K562 (cell line): Measurements from ENCODE around the gene MBD2. TPM values are rescaled to one million over a fixed set of nuclear protein-coding genes. Genes with fewer than 3 reads are reported as not detected.

Source experiments
- ATAC-seq: fragments of 200-7000 bp; cut with Tn5 transposase; 3 replicates; pipeline ENCODE4 v1.9.1; 2020; ENCODE audit warnings: moderate library complexity
- BruUV-seq: library from RNA; stranded (reverse); fragments of 400-500 nt; replicated peaks from 2 replicates; lab custom pipeline; 2021; lab: Mats Ljungman, UMichigan
- CTCF ChIA-PET: fragments of 300-600 bp; formaldehyde crosslinking; extraction: SDS; loops from one replicate; lab custom pipeline; 2021; ENCODE audit warnings: low intra/inter-chr PET ratio; lab: Yijun Ruan, JAX
- POLR2A ChIA-PET: fragments of 300-600, 350-650 bp; sonication (Branson Sonifier 250); formaldehyde crosslinking; extraction: SDS; loops from one replicate; lab custom pipeline; 2021; ENCODE audit warnings: antibody characterized with exemption, inconsistent platforms; lab: Yijun Ruan, JAX
- DNase-seq, 4 experiments: peaks; one replicate each; pipeline versions ENCODE4 v3.0.0 to v3.0.0-alpha.2; 2011 to 2018; ENCODE audit warnings: low spot score in 3 of 4, mixed read lengths in 3 of 4; ENCODE audit errors: extremely low read depth in 1 of 4
- FAIRE-seq: peaks from 2 replicates; lab custom pipeline; 2011; peaks lifted over from hg19 to GRCh38; lab: Jason Lieb, UNC
- H2AFZ ChIP-seq: 2 replicates; pipeline ENCODE4 v1.6.0; 2011; ENCODE audit warnings: low read depth, low read length, control low read depth, inconsistent platforms
- H3K27ac ChIP-seq: fragments of 200-600 bp; 3 replicates; pipeline ENCODE4 v1.8.0; 2011; ENCODE audit warnings: low read depth, mild to moderate bottlenecking, control low read depth, inconsistent platforms, low read length, moderate library complexity, mixed read lengths; ENCODE audit errors: extremely low read depth
- H3K27me3 ChIP-seq, 2 experiments: fragments of 300-600 bp in 1 of 2; 2 replicates in 1 of 2; 3 replicates in 1 of 2; pipeline versions ENCODE4 v1.6.0 to v1.8.0; 2011; ENCODE audit warnings: inconsistent platforms in 2 of 2, low read length in 2 of 2, mild to moderate bottlenecking in 1 of 2, mixed read lengths in 1 of 2, moderate library complexity in 1 of 2; ENCODE audit not compliant: control insufficient read depth in 2 of 2, insufficient read depth in 2 of 2
- H3K36me3 ChIP-seq: fragments of 300-600 bp; 3 replicates; pipeline ENCODE4 v1.8.0; 2011; ENCODE audit warnings: mild to moderate bottlenecking, low read length, inconsistent platforms; ENCODE audit not compliant: control insufficient read depth, insufficient read depth
- H3K4me1 ChIP-seq, 2 experiments: fragments of 200-600 bp in 1 of 2; replicated peaks in 1 of 2; 2 replicates in 1 of 2; 3 replicates in 1 of 2; pipeline versions ENCODE4 v1.5.1 to v1.8.0; 2011; ENCODE audit warnings: inconsistent platforms in 2 of 2, low read length in 2 of 2, mild to moderate bottlenecking in 1 of 2, mixed read lengths in 1 of 2, moderate library complexity in 1 of 2; ENCODE audit not compliant: control insufficient read depth in 2 of 2, insufficient read depth in 2 of 2
- H3K4me2 ChIP-seq: 2 replicates; pipeline ENCODE4 v1.6.1; 2011; ENCODE audit warnings: low read length, control low read depth, inconsistent platforms, mixed read lengths; ENCODE audit not compliant: insufficient read depth
- H3K4me3 ChIP-seq: fragments of 200-600 bp; sonication (generic), shearing (Covaris generic); 2 replicates; pipeline ENCODE4 v1.5.1; 2016; ENCODE audit warnings: control low read depth, inconsistent platforms
- H3K79me2 ChIP-seq: fragments of 200-600 bp; 3 replicates; pipeline ENCODE4 v1.8.0; 2011; ENCODE audit warnings: low read length, inconsistent platforms; ENCODE audit not compliant: control insufficient read depth, insufficient read depth
- H3K9ac ChIP-seq, 2 experiments: 2 replicates each; pipeline versions ENCODE4 v1.6.0 to v1.6.1; 2011; ENCODE audit warnings: low read depth in 2 of 2, low read length in 2 of 2, control low read depth in 1 of 2, inconsistent platforms in 1 of 2, mild to moderate bottlenecking in 1 of 2, mixed read lengths in 1 of 2; ENCODE audit not compliant: insufficient read depth in 1 of 2
- H3K9me1 ChIP-seq: one replicate; pipeline ENCODE4 v1.6.0; 2011; ENCODE audit warnings: inconsistent platforms, mild to moderate bottlenecking, low read length, moderate library complexity; ENCODE audit not compliant: control insufficient read depth, insufficient read depth
- H3K9me3 ChIP-seq: replicated peaks from 2 replicates; pipeline ENCODE4 v1.5.1; 2011; ENCODE audit warnings: low read depth, low read length, inconsistent platforms; ENCODE audit not compliant: control insufficient read depth, insufficient read depth
- H4K20me1 ChIP-seq: replicated peaks from 2 replicates; pipeline ENCODE4 v1.6.1; 2011; ENCODE audit warnings: low read length, inconsistent platforms, mixed read lengths; ENCODE audit not compliant: control insufficient read depth, insufficient read depth
- BACH1 ChIP-seq: fragments of 200-800 bp; sonication (Bioruptor generic); IDR thresholded peaks from 2 replicates; pipeline ENCODE4 v1.6.1; 2016; ENCODE audit warnings: missing genetic modification characterization, missing compliant biosample characterization
- C11orf30 ChIP-seq: fragments of 450-650 bp; IDR thresholded peaks from 2 replicates; pipeline ENCODE4 v1.6.1; 2016; ENCODE audit warnings: low read depth, mild to moderate bottlenecking
- ETV1 ChIP-seq: fragments of 450-650 bp; conservative IDR thresholded peaks from 2 replicates; pipeline ENCODE4 v1.6.1; 2016; ENCODE audit warnings: missing genetic modification characterization, control low read depth, low read depth, missing compliant biosample characterization
- HDAC6 ChIP-seq: IDR thresholded peaks from 2 replicates; pipeline ENCODE4 v1.6.1; 2012; ENCODE audit warnings: low read depth, mild to moderate bottlenecking, control low read depth, inconsistent platforms, low read length, moderate library complexity
- KLF1 ChIP-seq: fragments of 450-650 bp; IDR thresholded peaks from 2 replicates; pipeline ENCODE4 v1.6.1; 2016; ENCODE audit warnings: missing genetic modification characterization, missing compliant biosample characterization
- MAFK ChIP-seq: IDR thresholded peaks from 2 replicates; pipeline ENCODE4 v1.6.1; 2011; ENCODE audit warnings: low read length, improper control_type of control experiment
- PHTF2 ChIP-seq: fragments of 250-450 bp; sonication (Bioruptor Pico); IDR thresholded peaks from 2 replicates; pipeline ENCODE4 v1.5.0; 2021; ENCODE audit warnings: mild to moderate bottlenecking
- SIN3A ChIP-seq, 2 experiments: fragments of 150-350 bp in 1 of 2; IDR thresholded peaks; 2 replicates each; pipeline ENCODE4 v1.6.1; 2011 to 2016; ENCODE audit warnings: borderline replicate concordance in 2 of 2, low read depth in 2 of 2, low read length in 2 of 2, mild to moderate bottlenecking in 2 of 2, moderate library complexity in 2 of 2; ENCODE audit not compliant: control insufficient read depth in 1 of 2
- SOX6 ChIP-seq: fragments of 450-650 bp; IDR thresholded peaks from 2 replicates; pipeline ENCODE4 v1.6.1; 2014; ENCODE audit warnings: mild to moderate bottlenecking
- SPI1 ChIP-seq: IDR thresholded peaks from 2 replicates; pipeline ENCODE4 v1.6.1; 2011; ENCODE audit warnings: low read depth, low read length, control low read depth, borderline replicate concordance
- SRSF3 ChIP-seq: fragments of 200-400 bp; formaldehyde crosslinking; IDR thresholded peaks from 2 replicates; pipeline ENCODE4 v1.6.1; 2016; ENCODE audit warnings: mild to moderate bottlenecking, low read length, moderate library complexity; ENCODE audit not compliant: insufficient read depth
- SRSF9 ChIP-seq: fragments of 200-400 bp; formaldehyde crosslinking; IDR thresholded peaks from 2 replicates; pipeline ENCODE4 v1.6.1; 2017; ENCODE audit warnings: low read depth, low read length, borderline replicate concordance
- ZNF445 ChIP-seq: fragments of 250-450 bp; sonication (Bioruptor Pico); IDR thresholded peaks from 2 replicates; pipeline ENCODE4 v1.4.0; 2020; ENCODE audit warnings: low read depth, mild to moderate bottlenecking, moderate library complexity
- ZNF695 ChIP-seq: fragments of 450-650 bp; formaldehyde crosslinking; IDR thresholded peaks from 2 replicates; pipeline ENCODE4 v1.4.0; 2020; ENCODE audit warnings: mild to moderate bottlenecking, moderate library complexity
- WGBS: fragments of 100-300 bp; shearing (Covaris generic); methylation state at CpG from one replicate; pipeline ENCODE4 v1.1.6; 2016; ENCODE audit warnings: low coverage, mixed read lengths; ENCODE audit not compliant: insufficient coverage; ENCODE audit errors: missing lambda C conversion rate; 5-methylcytosine and 5-hydroxymethylcytosine counted together
- in situ Hi-C: fragments of 300-500 bp; cut with MboI; formaldehyde crosslinking; loops from 4 replicates; pipeline ENCODE4 v1.15.0; 2018; ENCODE audit warnings: inconsistent platforms, mixed read lengths
- intact Hi-C: fragments of 100-400 bp; cut with micrococcal nuclease; formaldehyde crosslinking; loops from 2 replicates; pipeline ENCODE4 v1.14.2; 2022
- polyA plus RNA-seq, 8 experiments: library from polyadenylated mRNA; depleted of rRNA in 4 of 8; stranded (reverse) in 5 of 8; unstranded in 3 of 8; fragments of >200 nt; fragmentation: Nextera tagmentation in 2 of 8; fragmentation: Illumina TruSeq in 1 of 8; extraction: Ambion mirVana in 2 of 8; extraction: Trizol in 1 of 8; gene quantifications; 2 replicates each; pipeline versions ENCODE4 v1.2.1 to v1.2.3, GENCODE V29; 2011 to 2014; ENCODE audit warnings: inconsistent platforms in 1 of 8, missing spikeins in 1 of 8
- total RNA-seq, 7 experiments: library from RNA; depleted of rRNA in 6 of 7; stranded (reverse); fragments of >200 nt in 6 of 7; fragmentation: Illumina TruSeq in 2 of 7; extraction: Trizol in 2 of 7; gene quantifications; 2 replicates each; pipeline versions ENCODE4 v1.2.1 to v1.2.3, GENCODE V29; 2011 to 2021; ENCODE audit warnings: low replicate concordance in 1 of 7
- TF ChIP-seq, protein P1 (sequence below): fragments of 250-450 bp; sonication (Bioruptor Pico); IDR thresholded peaks from 2 replicates; pipeline ENCODE4 v1.5.0; 2020; ENCODE audit warnings: mild to moderate bottlenecking
- TF ChIP-seq, protein P2 (sequence below): fragments of 450-650 bp; IDR thresholded peaks from 2 replicates; pipeline ENCODE4 v1.6.1; 2016; ENCODE audit warnings: missing biosample characterization, missing genetic modification characterization
- TF ChIP-seq, protein P3 (sequence below): fragments of 450-650 bp; IDR thresholded peaks from 2 replicates; pipeline ENCODE4 v1.6.1; 2016; ENCODE audit warnings: borderline replicate concordance

Gene MBD2
- total and polyA plus RNA-seq, 9 of the 15 experiments (the other 6 are each of a cell fraction or from before 2014, with no cell fraction given) = 4.4 to 40.2 (median 13.9) TPM

DNA sequence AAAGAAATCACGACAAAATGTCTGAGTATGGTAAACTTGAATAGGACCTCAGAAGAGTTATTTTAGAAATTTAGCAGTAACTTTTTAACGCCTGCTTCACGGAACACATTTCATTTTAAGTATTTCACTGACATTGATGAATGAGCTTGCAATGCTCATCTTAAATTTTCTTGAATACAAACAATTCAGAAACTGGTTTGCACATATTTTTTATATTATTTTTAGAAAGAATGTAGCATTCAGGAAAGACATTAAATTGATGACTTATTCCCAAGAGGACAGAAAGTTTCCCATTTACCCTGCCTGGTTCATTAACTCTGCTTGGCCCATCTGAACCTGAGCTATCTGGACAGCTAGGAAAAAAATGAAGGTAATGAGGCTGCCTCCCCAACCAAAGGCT, 89.3 kb downstream of the MBD2 start:
- no TSS peak for BruUV-seq
- ATAC-seq = no peak
- POLR2A ChIA-PET = no interaction called here

More for the DNA sequence above, 89.3 kb downstream of the MBD2 start:
- Histone ChIP-seq H3K9ac (no peak overlapping the region), H3K27me3 (no peaks in the 10 kb centered on the region), H3K4me1 (no peaks in the 10 kb centered on the region), H3K4me2 (no peak overlapping the region), H3K79me2 (no peaks in the 10 kb centered on the region), H3K9me1 (no peaks in the 10 kb centered on the region), H4K20me1 (no peaks in the 10 kb centered on the region), H3K27ac (no peak overlapping the region), H3K9me3 (no peaks in the 10 kb centered on the region), H3K36me3 (no peaks in the 10 kb centered on the region), H2AFZ (no peak overlapping the region), H3K4me3 (no peak overlapping the region)
- intact Hi-C loops = no loop called here
- WGBS = 0% methylated on average over 2 of the region's 3 CpGs
- TF ChIP-seq, protein P1, sequence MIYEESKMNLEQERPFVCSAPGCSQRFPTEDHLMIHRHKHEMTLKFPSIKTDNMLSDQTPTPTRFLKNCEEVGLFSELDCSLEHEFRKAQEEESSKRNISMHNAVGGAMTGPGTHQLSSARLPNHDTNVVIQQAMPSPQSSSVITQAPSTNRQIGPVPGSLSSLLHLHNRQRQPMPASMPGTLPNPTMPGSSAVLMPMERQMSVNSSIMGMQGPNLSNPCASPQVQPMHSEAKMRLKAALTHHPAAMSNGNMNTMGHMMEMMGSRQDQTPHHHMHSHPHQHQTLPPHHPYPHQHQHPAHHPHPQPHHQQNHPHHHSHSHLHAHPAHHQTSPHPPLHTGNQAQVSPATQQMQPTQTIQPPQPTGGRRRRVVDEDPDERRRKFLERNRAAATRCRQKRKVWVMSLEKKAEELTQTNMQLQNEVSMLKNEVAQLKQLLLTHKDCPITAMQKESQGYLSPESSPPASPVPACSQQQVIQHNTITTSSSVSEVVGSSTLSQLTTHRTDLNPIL (CRISPR knock-in tag) = no peak
- TF ChIP-seq HDAC6 = no peak
- TF ChIP-seq SIN3A (IDR thresholded peaks at IDR 0.05; ENCODE audit: borderline replicate concordance in 2 of 2, control insufficient read depth in 1 of 2, low read depth in 2 of 2, low read length in 2 of 2) = no peak
- TF ChIP-seq MAFK = no peak
- no peak for TF ChIP-seq ETV1
- no peak for TF ChIP-seq SRSF3
- no peak for TF ChIP-seq SOX6
- TF ChIP-seq, protein P2, sequence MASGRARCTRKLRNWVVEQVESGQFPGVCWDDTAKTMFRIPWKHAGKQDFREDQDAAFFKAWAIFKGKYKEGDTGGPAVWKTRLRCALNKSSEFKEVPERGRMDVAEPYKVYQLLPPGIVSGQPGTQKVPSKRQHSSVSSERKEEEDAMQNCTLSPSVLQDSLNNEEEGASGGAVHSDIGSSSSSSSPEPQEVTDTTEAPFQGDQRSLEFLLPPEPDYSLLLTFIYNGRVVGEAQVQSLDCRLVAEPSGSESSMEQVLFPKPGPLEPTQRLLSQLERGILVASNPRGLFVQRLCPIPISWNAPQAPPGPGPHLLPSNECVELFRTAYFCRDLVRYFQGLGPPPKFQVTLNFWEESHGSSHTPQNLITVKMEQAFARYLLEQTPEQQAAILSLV (tag) = no peak
- no peak for TF ChIP-seq ZNF695 (CRISPR knock-in tag)
- no peak for TF ChIP-seq PHTF2 (CRISPR knock-in tag)
- no peak for TF ChIP-seq ZNF445 (CRISPR knock-in tag)
- TF ChIP-seq, protein P3, sequence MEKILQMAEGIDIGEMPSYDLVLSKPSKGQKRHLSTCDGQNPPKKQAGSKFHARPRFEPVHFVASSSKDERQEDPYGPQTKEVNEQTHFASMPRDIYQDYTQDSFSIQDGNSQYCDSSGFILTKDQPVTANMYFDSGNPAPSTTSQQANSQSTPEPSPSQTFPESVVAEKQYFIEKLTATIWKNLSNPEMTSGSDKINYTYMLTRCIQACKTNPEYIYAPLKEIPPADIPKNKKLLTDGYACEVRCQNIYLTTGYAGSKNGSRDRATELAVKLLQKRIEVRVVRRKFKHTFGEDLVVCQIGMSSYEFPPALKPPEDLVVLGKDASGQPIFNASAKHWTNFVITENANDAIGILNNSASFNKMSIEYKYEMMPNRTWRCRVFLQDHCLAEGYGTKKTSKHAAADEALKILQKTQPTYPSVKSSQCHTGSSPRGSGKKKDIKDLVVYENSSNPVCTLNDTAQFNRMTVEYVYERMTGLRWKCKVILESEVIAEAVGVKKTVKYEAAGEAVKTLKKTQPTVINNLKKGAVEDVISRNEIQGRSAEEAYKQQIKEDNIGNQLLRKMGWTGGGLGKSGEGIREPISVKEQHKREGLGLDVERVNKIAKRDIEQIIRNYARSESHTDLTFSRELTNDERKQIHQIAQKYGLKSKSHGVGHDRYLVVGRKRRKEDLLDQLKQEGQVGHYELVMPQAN = no peak
- no peak for TF ChIP-seq KLF1
- TF ChIP-seq C11orf30 = no peak
- no peak for TF ChIP-seq SPI1
- TF ChIP-seq SRSF9 = no peak
- no peak for TF ChIP-seq BACH1 (tag)
- CTCF ChIA-PET = no interaction called here
- in situ Hi-C loops = no loop called here
- FAIRE-seq = no peak
- DNase-seq = no peak
